H1 (cell line): ENCODE results near the gene SMYD1.

Experiments used
- BACH1 ChIP-seq: IDR thresholded peaks from 2 replicates; pipeline ENCODE4 v1.6.1; 2012; ENCODE audit warnings: low read length, improper control_type of control experiment
- BRCA1 ChIP-seq: IDR thresholded peaks from 2 replicates; pipeline ENCODE4 v1.6.1; 2012; ENCODE audit warnings: low read depth, low read length, improper control_type of control experiment
- CHD1 ChIP-seq: IDR thresholded peaks from 2 replicates; pipeline ENCODE4 v1.6.1; 2012; ENCODE audit warnings: low read depth, low read length, improper control_type of control experiment
- CTCF ChIP-seq, 3 experiments: IDR thresholded peaks; 1 replicate in 2 of 3; 2 replicates in 1 of 3; pipeline versions ENCODE4 v1.5.1 to v1.6.1; 2011; ENCODE audit warnings: low read length in 3 of 3, mild to moderate bottlenecking in 3 of 3, inconsistent platforms in 2 of 3, low read depth in 1 of 3, moderate library complexity in 1 of 3; ENCODE audit not compliant: insufficient read depth in 1 of 3; ENCODE audit errors: control extremely low read depth in 1 of 3
- EP300 ChIP-seq, 2 experiments: IDR thresholded peaks; 1 replicate in 1 of 2; 2 replicates in 1 of 2; pipeline ENCODE4 v1.6.1; 2011 to 2012; ENCODE audit warnings: low read depth in 2 of 2, low read length in 2 of 2, mild to moderate bottlenecking in 2 of 2, borderline replicate concordance in 1 of 2, inconsistent platforms in 1 of 2, moderate library complexity in 1 of 2
- EZH2 ChIP-seq: fragments of 200-600 bp; sonication (generic); IDR thresholded peaks from 2 replicates; pipeline ENCODE4 v1.7.1; 2012; ENCODE audit warnings: low read depth, mild to moderate bottlenecking, moderate library complexity, low read length, inconsistent platforms; ENCODE audit not compliant: severe bottlenecking
- HDAC2 ChIP-seq, 2 experiments: fragments of 300-600 bp in 1 of 2; sonication (generic) in 1 of 2; IDR thresholded peaks; 2 replicates each; pipeline ENCODE4 v1.6.1; 2011 to 2012; ENCODE audit warnings: low read depth in 2 of 2, low read length in 2 of 2, mild to moderate bottlenecking in 2 of 2, moderate library complexity in 2 of 2, borderline replicate concordance in 1 of 2, inconsistent platforms in 1 of 2
- JUND ChIP-seq: IDR thresholded peaks from 2 replicates; pipeline ENCODE4 v1.6.1; 2011; ENCODE audit warnings: mild to moderate bottlenecking, improper control_type of control experiment, low read length
- NRF1 ChIP-seq: IDR thresholded peaks from 2 replicates; pipeline ENCODE4 v1.6.1; 2011; ENCODE audit warnings: mild to moderate bottlenecking, low read depth, low read length, improper control_type of control experiment
- POLR2A ChIP-seq, 2 experiments: IDR thresholded peaks; 1 replicate in 1 of 2; 2 replicates in 1 of 2; pipeline ENCODE4 v1.6.1; 2011; ENCODE audit warnings: low read depth in 2 of 2, low read length in 2 of 2, mild to moderate bottlenecking in 2 of 2; ENCODE audit errors: control extremely low read depth in 1 of 2
- RAD21 ChIP-seq, 2 experiments: IDR thresholded peaks in 1 of 2; conservative IDR thresholded peaks in 1 of 2; 2 replicates each; pipeline ENCODE4 v1.6.1; 2011; ENCODE audit warnings: low read depth in 2 of 2, low read length in 2 of 2, improper control_type of control experiment in 1 of 2, inconsistent platforms in 1 of 2, mild to moderate bottlenecking in 1 of 2, moderate library complexity in 1 of 2
- YY1 ChIP-seq: IDR thresholded peaks from 2 replicates; pipeline ENCODE4 v1.6.1; 2011; ENCODE audit warnings: low read depth, mild to moderate bottlenecking, low read length

GRCh38 chr2:88053296-88053695, 14.3 kb upstream of the SMYD1 start:
- no peak for TF ChIP-seq CTCF (IDR thresholded peaks at IDR 0.05; ENCODE audit: control extremely low read depth in 1 of 3, insufficient read depth in 1 of 3, low read depth in 1 of 3, low read length in 3 of 3)
- no peak for TF ChIP-seq JUND
- no peak for TF ChIP-seq CHD1
- no peak for TF ChIP-seq EP300 (IDR thresholded peaks at IDR 0.05; ENCODE audit: borderline replicate concordance in 1 of 2, low read depth in 2 of 2, low read length in 2 of 2)
- TF ChIP-seq BRCA1: no peak
- no peak for TF ChIP-seq BACH1
- no peak for TF ChIP-seq EZH2
- TF ChIP-seq POLR2A (IDR thresholded peaks at IDR 0.05; ENCODE audit: control extremely low read depth in 1 of 2, low read depth in 2 of 2, low read length in 2 of 2): no peak
- TF ChIP-seq HDAC2 (IDR thresholded peaks at IDR 0.05; ENCODE audit: borderline replicate concordance in 1 of 2, low read depth in 2 of 2, low read length in 2 of 2): no peak
- TF ChIP-seq RAD21 (IDR thresholded peaks at IDR 0.05 in 1 of 2, conservative IDR thresholded peaks at IDR 0.05 in 1 of 2; ENCODE audit: low read depth in 2 of 2, low read length in 2 of 2): no peak
- no peak for TF ChIP-seq YY1
- no peak for TF ChIP-seq NRF1
